KG1 (cell line): Measurements from ENCODE around the gene SLC4A8.
A peak's percentile ranks its signal among the peaks of the same experiment; 100 is the strongest.

Experiments used
- DNase-seq: peaks from one replicate; lab custom pipeline; 2025; lab: John Stamatoyannopoulos, UW

The SLC4A8 gene

GRCh38 chr12:51424662-51425539 is at the start of gene SLC4A8:
TSS of gene SLC4A8 (plus strand) at chr12:51424831. CDS start at chr12:51424988, 157 bp downstream.
- no peak for DNase-seq

DNA sequence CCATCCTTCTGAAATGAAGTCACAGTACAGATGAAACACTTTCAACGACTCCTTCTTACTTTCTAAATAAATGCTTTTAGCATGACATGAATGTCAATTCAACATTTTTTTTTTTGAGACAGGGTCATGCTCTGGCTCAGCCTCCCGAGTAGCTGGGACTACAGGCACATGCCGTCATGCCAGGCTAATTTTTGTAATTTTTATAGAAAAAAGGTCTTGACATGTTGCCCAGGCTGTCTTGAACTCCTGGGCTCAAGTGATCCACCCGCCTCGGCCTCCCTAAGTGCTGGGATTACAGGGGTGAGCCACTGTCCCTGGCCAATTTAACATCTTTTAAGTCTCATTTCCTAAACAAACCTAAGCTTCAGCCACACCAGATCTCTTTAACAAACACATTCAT is 49.8 kb upstream of the SLC4A8 start:
- no peak for DNase-seq

- DNase-seq, result no peak
Measured at GRCh38 chr12:51377099-51377984, 47.3 kb upstream of the SLC4A8 start.

DNA sequence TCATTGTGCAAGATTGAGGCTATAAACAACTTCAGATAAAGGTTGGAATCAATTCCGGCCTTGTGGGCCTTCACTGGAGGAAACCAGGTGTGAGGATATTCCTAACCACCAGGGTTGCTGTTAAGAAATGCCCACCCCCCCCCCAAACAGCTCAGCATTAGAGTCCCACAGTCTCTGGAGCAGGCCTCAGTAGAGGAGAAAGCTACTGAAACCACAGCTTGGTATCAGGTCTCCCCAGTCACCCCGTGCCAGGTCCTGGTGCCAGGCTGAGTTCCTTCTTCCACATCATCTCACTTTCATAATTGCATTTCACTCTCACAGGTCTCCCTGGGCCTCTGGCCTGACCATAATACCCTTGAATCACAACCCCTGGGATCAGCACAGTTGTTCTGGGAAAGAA is 45.9 kb upstream of the SLC4A8 start:
- DNase-seq, result no peak

DNA sequence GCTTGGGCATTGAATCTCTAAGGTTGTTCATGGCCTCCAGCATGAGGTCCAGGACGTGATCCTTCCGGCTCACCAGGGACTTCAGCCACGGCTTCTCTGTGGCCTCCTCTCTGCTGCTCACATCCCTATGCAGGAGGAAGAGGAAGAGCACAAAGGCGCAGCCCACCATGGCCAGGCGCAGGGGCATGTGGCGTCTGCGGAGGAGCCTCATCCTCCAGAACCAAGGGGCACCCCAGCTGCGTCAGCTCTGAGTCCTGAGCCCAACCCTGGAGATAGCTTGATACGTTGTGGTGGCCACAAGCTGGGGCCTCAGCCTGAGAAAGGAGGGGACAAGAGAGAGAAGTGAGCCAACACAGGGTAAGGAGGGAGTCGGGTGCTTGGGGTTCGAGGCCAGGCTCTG is 45.1 kb upstream of the SLC4A8 start:
- DNase-seq, result no peak

DNA sequence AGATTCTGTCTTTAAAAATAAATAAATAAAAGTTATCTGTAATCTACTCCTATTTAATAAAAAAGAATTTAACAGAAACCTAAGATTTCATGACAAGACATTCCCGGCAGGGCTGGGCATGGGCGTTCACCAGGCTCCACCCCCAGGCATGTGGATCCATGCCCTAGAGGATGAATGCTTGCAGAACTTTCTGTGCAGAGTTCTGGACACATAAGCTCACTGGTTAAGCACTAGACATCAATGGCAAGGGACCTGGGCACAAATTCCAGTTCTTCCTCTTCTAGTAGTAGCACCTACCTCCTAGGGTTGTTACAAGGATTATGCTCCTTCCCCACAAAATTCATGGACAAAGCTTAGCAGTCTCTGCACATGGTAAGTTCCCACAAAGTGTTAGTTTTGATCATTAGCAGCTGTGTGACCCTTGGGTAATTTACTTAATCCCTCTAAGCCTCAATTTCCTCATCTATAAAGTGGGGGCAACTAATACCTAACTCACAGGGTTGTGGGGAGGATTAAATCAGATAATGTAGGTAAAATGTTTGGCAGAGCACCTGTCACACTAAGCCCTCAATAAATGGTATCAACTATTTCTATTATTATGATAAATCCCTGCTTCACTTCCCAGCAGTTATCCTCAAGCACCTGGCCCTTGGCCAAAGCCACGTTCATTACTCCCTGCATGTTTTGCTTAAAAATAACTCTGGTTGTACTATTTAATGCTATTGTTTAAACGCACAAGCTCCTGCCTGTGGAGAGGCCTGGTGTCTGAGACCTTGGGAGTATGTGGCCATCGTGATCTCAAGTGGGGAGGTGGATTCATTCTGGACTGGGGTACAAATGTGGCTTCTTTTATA is 43.2 kb upstream of the SLC4A8 start:
- DNase-seq, result no peak

- DNase-seq, result no peak
Measured at GRCh38 chr12:51382173-51382572, 42.5 kb upstream of the SLC4A8 start.

GRCh38 chr12:51383269-51383905 is 41.2 kb upstream of the SLC4A8 start:
- DNase-seq, result no peak

GRCh38 chr12:51386351-51386750 is 38.3 kb upstream of the SLC4A8 start:
- DNase-seq, result no peak

GRCh38 chr12:51388069-51388799 is 36.4 kb upstream of the SLC4A8 start:
- DNase-seq, result no peak

DNA sequence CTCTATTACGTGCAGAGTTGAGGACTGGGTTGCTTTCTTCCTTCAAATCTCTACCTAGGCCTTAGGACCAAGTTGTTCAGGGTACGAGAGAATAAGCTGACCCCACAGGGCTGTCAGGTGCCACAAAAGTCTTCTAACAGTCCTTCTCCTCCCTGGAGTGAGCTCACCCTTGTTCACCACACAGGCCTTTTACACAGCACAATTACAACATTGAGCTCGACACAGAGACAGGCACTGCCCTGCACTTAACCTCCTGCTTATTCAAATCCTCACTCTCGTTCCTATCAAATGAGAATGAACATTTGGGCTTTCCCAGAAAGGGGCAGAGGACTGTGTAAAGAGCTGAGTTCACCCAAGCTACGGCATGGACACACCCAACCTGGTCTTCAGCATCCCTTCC is 35.8 kb upstream of the SLC4A8 start:
- no peak for DNase-seq

DNA sequence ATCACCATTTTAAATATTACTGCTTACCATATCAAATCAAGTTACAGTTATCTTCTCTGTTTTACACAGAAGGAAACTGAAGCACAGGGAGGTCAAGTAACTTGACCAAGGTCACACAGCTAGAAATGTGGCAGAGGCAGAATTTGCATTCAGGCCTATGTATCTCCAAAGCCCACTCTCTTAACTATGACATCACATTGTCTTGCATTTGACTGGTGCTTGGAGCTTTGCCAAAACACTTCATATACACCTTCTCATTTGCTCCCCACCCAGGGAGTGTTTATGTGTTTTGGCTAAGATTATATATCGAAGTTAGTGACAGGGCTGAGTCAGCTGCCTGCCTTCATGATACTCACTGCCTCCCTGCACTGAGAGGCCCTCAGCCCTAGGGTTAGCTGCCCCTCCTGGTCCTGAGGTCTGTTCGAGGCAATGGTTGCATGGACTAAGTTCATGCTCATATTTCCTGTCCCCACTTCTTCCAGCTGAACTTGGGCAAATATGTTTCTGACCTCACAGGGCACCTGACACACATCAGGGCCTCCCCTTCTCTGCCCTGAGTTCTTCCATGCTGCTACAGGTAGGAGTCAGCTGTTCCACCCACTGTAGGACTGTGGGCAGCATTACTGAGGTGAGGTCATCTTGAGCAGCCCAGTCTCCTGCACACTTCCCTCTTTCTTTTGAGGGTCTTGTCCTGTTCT is 35.2 kb upstream of the SLC4A8 start:
- no peak for DNase-seq

GRCh38 chr12:51390457-51390856 is 34.2 kb upstream of the SLC4A8 start:
- DNase-seq, result no peak

DNA sequence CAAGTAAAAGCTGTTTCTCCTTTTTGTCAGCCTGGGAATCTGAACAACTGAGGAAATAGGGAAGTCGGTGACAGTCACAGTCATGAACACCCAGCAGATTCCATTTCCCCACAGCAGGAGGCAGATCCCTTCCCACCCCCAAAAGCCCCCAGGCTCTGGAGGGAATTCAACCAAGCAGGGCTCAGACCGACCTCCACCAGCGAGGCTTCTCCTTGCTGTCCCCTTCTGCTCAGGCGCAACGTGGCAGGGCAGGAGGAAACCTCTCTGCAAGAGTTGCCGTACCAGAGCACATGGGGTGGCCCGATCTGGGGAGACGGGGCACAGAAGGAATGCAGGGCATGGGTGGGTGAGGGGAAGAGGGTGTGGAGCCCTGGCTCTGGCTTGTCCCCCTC is 33.7 kb upstream of the SLC4A8 start:
- DNase-seq, result no peak

DNA sequence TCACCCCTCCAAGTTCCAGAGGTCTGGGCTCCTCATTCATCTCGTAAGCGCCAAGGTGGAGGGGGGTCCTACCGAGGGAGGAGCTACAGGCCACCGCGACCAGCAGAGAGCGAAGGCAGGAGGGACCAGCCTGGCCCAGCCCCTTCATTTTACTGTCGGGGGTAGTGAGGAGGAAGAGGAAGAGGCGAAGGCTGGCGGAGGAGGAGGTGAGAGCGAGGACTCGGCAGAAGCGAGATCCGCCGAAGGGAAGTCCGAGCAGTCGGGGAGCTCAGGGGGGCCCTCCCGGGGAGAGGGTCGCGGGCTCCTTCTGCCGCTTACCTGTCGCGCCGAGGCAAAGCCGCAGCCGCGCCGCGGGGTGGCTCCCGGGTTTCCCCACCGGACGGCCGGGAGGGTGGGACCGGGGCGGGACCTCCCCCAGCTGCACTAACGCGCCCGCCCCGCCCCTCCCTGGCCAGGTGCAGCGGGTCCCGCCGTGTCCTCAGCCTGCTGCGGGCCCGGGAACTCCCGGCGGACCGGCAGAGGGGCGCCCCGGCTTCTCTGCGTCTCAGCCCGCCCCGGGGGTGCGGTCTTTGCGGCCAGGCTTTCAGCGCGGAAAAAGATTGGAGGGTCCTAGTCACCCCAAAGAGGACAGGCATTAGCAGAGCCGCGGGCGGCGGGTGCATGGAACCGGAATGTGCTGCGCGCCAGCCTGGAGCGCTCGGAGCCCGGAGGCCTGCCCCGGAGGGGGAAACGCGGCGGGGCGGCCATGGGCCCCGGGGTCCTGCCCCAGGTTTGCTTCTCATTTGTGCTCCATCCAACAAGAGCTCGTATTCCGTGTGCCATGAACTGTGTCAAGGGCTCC is 33.1 kb upstream of the SLC4A8 start, which contains the start of gene GALNT6:
GALNT6 (minus strand) TSS at position 124 of the 841 bp plus-strand sequence. CDS start 11,625 bp downstream, outside the sequence.
- peak; percentile 52 for DNase-seq

DNA sequence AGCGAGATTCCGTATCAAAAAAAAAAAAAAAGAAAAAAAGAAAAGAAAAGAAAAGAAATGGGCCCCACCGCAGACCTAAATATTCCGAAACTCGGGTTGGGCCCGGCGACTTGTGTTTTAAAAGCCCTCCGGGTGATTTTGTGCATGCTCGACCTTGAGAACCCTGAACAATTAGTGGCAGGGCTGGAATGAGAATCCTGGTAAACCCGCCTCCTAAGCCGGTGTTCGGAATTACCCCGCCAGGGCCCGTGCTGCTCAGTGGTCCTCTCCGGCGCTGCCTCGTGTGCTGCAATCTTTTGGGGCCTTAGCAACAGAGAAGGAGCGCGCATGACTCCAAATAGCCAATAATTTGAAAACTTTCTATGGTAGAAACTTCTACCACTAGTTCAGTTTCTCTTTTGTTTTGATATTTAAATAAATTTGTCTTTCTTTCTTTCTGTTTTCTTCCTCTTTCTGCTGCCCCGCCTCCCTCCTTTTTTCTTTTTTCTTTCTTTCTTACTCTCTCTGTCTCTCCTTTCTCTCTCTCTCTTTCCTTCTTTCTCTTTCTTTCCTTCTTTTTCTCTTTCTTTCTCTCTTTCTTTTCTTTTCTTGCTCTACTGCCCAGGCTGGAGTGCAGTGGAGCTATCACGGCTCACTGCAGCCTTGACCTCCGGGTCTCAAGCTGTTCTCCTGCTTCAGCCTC is 31.9 kb upstream of the SLC4A8 start:
- no peak for DNase-seq

GRCh38 chr12:51393676-51394545 is 30.7 kb upstream of the SLC4A8 start:
- DNase-seq, result peak; percentile 6
